Measurements from ENCODE around the gene FBLN1. TPM values are rescaled to one million over a fixed set of nuclear protein-coding genes. Genes with fewer than 3 reads are reported as not detected.

Gene FBLN1
- total RNA-seq, 1 donor from 2014 or later = 18.2 TPM

- DNase-seq (ENCODE audit: low read depth) = no peak
- Histone ChIP-seq H3K36me3 (ENCODE audit: control insufficient read depth, insufficient read depth, low read length) (no peaks in the 10 kb centered on the region), H3K4me3 (ENCODE audit: low read depth, low read length) (no peak overlapping the region), H3K27me3 (ENCODE audit: control insufficient read depth, insufficient read depth, low read length) (no peaks in the 10 kb centered on the region)
- no peak for TF ChIP-seq CTCF (IDR thresholded peaks at IDR 0.05; ENCODE audit: insufficient read depth, low read length, severe bottlenecking)
- FAIRE-seq = no peak
Observed at GRCh38 chr22:45562102-45562501, 59.4 kb downstream of the FBLN1 start.

GRCh38 chr22:45562537-45563361 is 60.1 kb downstream of the FBLN1 start:
- FAIRE-seq (no peak), DNase-seq (ENCODE audit: low read depth) (no peak)
- Histone ChIP-seq H3K36me3 (ENCODE audit: control insufficient read depth, insufficient read depth, low read length) (no peaks in the 10 kb centered on the region), H3K4me3 (ENCODE audit: low read depth, low read length) (no peak overlapping the region), H3K27me3 (ENCODE audit: control insufficient read depth, insufficient read depth, low read length) (no peaks in the 10 kb centered on the region)
- TF ChIP-seq CTCF (IDR thresholded peaks at IDR 0.05; ENCODE audit: insufficient read depth, low read length, severe bottlenecking) = no peak

- DNase-seq (ENCODE audit: low read depth) = no peak
- no peaks in the 10 kb centered on the region for H3K36me3 ChIP-seq (ENCODE audit: control insufficient read depth, insufficient read depth, low read length)
- FAIRE-seq = no peak
Observed at GRCh38 chr22:45563362-45564040, 60.8 kb downstream of the FBLN1 start.

GRCh38 chr22:45564349-45565030 is 61.8 kb downstream of the FBLN1 start:
- H3K4me3 ChIP-seq (ENCODE audit: low read depth, low read length) = no peak overlapping the region
- no peaks in the 10 kb centered on the region for H3K36me3 ChIP-seq (ENCODE audit: control insufficient read depth, insufficient read depth, low read length)
- DNase-seq (ENCODE audit: low read depth) = no peak
- peaks cover 4% of the 10 kb centered on the region for H3K27me3 ChIP-seq (ENCODE audit: control insufficient read depth, insufficient read depth, low read length)
- no peak for FAIRE-seq
- TF ChIP-seq CTCF (IDR thresholded peaks at IDR 0.05; ENCODE audit: insufficient read depth, low read length, severe bottlenecking) = no peak

More at GRCh38 chr22:45563362-45564040, 60.8 kb downstream of the FBLN1 start:
- no peak overlapping the region for H3K4me3 ChIP-seq (ENCODE audit: low read depth, low read length)
- peaks cover 1% of the 10 kb centered on the region for H3K27me3 ChIP-seq (ENCODE audit: control insufficient read depth, insufficient read depth, low read length)
- TF ChIP-seq CTCF (IDR thresholded peaks at IDR 0.05; ENCODE audit: insufficient read depth, low read length, severe bottlenecking) = no peak

GRCh38 chr22:45565171-45565570 is 62.5 kb downstream of the FBLN1 start:
- peak; percentile 36 for FAIRE-seq
- Histone ChIP-seq H3K4me3 (ENCODE audit: low read depth, low read length) (no peak overlapping the region), H3K27me3 (ENCODE audit: control insufficient read depth, insufficient read depth, low read length) (peaks cover 4% of the 10 kb centered on the region), H3K36me3 (ENCODE audit: control insufficient read depth, insufficient read depth, low read length) (no peaks in the 10 kb centered on the region)
- DNase-seq (ENCODE audit: low read depth) = no peak
- TF ChIP-seq CTCF (IDR thresholded peaks at IDR 0.05; ENCODE audit: insufficient read depth, low read length, severe bottlenecking) = no peak
